ENCODE data around the gene RALGAPA2.

GRCh38 chr20:20343932-20344331 lies 368.5 kb downstream of the RALGAPA2 start:
- TF ChIP-seq FOXK2 (IDR thresholded peaks at IDR 0.05) (no peak), TARDBP (IDR thresholded peaks at IDR 0.05) (no peak), HDGF (IDR thresholded peaks at IDR 0.05; ENCODE audit: borderline replicate concordance) (no peak), FOXA1 (IDR thresholded peaks at IDR 0.05) (no peak), CTBP1 (IDR thresholded peaks at IDR 0.05; ENCODE audit: borderline replicate concordance) (no peak), SP1 (IDR thresholded peaks at IDR 0.05) (no peak), FOXM1 (IDR thresholded peaks at IDR 0.05; ENCODE audit: borderline replicate concordance) (no peak)
